Testis (tissue), 3 donors: ENCODE results near the gene PIP5K1A. TPM values are rescaled to one million over a fixed set of nuclear protein-coding genes. Genes with fewer than 3 reads are reported as not detected.

Source experiments
- DNase-seq: peaks from one replicate; pipeline ENCODE4 v3.0.0-alpha.2; 2019
- H3K27ac ChIP-seq, 2 donors: fragments of 200-600 bp; sonication (generic); one replicate each; pipeline ENCODE4 v1.5.1; 2019
- H3K27me3 ChIP-seq: fragments of 200-600 bp; sonication (generic); one replicate; pipeline ENCODE4 v1.5.1; 2019
- H3K36me3 ChIP-seq: fragments of 200-600 bp; sonication (generic); one replicate; pipeline ENCODE4 v1.5.1; 2017; ENCODE audit warnings: low read depth; ENCODE audit errors: missing control alignments
- H3K4me1 ChIP-seq: fragments of 200-600 bp; sonication (generic); one replicate; pipeline ENCODE4 v1.5.1; 2019
- H3K4me3 ChIP-seq, 2 donors: fragments of 200-600 bp; sonication (generic); one replicate each; pipeline ENCODE4 v1.5.1; 2017 to 2019
- H3K9me3 ChIP-seq: fragments of 200-600 bp; sonication (generic); one replicate; pipeline ENCODE4 v1.5.1; 2017
- CTCF ChIP-seq, 3 experiments: fragments of 450-650 bp in 2 of 3; fragments of 200-600 bp in 1 of 3; sonication (generic) in 1 of 3; IDR thresholded peaks; one replicate each; pipeline ENCODE4 v1.5.1; 2016 to 2019; ENCODE audit warnings: antibody characterized with exemption in 3 of 3, mild to moderate bottlenecking in 2 of 3, moderate library complexity in 1 of 3
- POLR2A ChIP-seq: fragments of 450-650 bp; IDR thresholded peaks from one replicate; pipeline ENCODE4 v1.6.1; 2017; ENCODE audit warnings: antibody characterized with exemption, mild to moderate bottlenecking, moderate library complexity
- WGBS, 2 donors: methylation state at CpG; one replicate each; pipeline ENCODE4 v1.1.5; 2018; 5-methylcytosine and 5-hydroxymethylcytosine counted together
- intact Hi-C: fragments of 100-400 bp; cut with DNase I; formaldehyde crosslinking; loops from one replicate; pipeline ENCODE4 v1.15.1; 2023; ENCODE audit warnings: low total_unique reads
- polyA plus RNA-seq: library from polyadenylated mRNA; stranded (reverse); fragments of 350-450 nt; fragmentation: Illumina TruSeq; extraction: RNeasy Lipid Tissue Mini Kit (QIAGEN cat#74804); gene quantifications from one replicate; pipeline ENCODE4 v1.2.3, GENCODE V29; 2014; ENCODE audit warnings: low read depth, low replicate concordance; ENCODE audit not compliant: insufficient read depth
- total RNA-seq, 2 donors: library from RNA; depleted of rRNA; stranded (reverse); fragments of >200 nt; gene quantifications; one replicate each; pipeline ENCODE4 v1.2.3, GENCODE V29; 2016

The PIP5K1A gene
- total and polyA plus RNA-seq, 3 donors from 2014 or later = 94.1 to 234 (median 168) TPM

- Histone ChIP-seq H3K36me3 (no peaks in the 10 kb centered on the region), H3K27me3 (no peaks in the 10 kb centered on the region), H3K4me1 (peaks cover 6% of the 10 kb centered on the region), H3K27ac (no peak overlapping the region), H3K9me3 (no peaks in the 10 kb centered on the region), H3K4me3 (no peak overlapping the region)
- no peak for TF ChIP-seq POLR2A
- TF ChIP-seq CTCF (IDR thresholded peaks at IDR 0.05) = no peak
- intact Hi-C loops = no loop called here
- WGBS, 2 donors = 71 to 82% methylated on average over 1 of the region's 1 CpG
- DNase-seq = no peak
These were observed 23.3 kb downstream of the PIP5K1A start for GRCh38 chr1:151221616-151222015.

GRCh38 chr1:151222130-151222529 lies 23.8 kb downstream of the PIP5K1A start:
- no peak for TF ChIP-seq CTCF (IDR thresholded peaks at IDR 0.05)
- TF ChIP-seq POLR2A = no peak
- 64 to 83% methylated on average over 4 of the region's 4 CpGs for WGBS, 2 donors
- DNase-seq = peak; percentile 72
- Histone ChIP-seq H3K4me3 (no peak overlapping the region), H3K27me3 (no peaks in the 10 kb centered on the region), H3K27ac (no peak overlapping the region), H3K4me1 (peaks cover 6% of the 10 kb centered on the region), H3K36me3 (no peaks in the 10 kb centered on the region), H3K9me3 (no peaks in the 10 kb centered on the region)
- intact Hi-C loops = no loop called here

DNA sequence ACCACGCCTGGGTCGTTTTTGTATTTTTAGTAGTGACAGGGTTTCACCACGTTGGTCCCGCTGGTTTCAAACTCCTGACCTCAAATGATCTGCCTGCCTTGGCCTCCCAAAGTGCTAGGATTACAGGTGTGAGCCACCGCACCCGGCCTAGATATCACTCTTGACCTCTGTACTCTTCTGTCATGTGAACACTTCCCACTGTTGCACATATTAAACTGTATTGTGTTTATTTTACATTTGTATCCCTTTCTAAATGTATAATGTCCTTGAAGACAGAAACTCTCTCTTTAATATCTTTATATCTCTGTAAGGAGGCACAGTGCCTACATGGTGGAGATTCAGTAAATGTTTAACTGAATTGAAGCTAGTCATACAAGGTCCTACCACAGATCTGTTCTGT lies 36.9 kb downstream of the PIP5K1A start:
- peaks cover 18% of the 10 kb centered on the region for H3K4me1 ChIP-seq
- DNase-seq = no peak
- H3K9me3 ChIP-seq = no peaks in the 10 kb centered on the region
- H3K27me3 ChIP-seq = no peaks in the 10 kb centered on the region
- H3K27ac ChIP-seq = no peak overlapping the region
- WGBS, 2 donors = 69 to 72% methylated on average over 6 of the region's 6 CpGs
- TF ChIP-seq POLR2A (no peak), CTCF (IDR thresholded peaks at IDR 0.05) (no peak)
- intact Hi-C loops = no loop called here
- no peak overlapping the region for H3K4me3 ChIP-seq
- no peaks in the 10 kb centered on the region for H3K36me3 ChIP-seq

GRCh38 chr1:151237678-151238466 lies 39.5 kb downstream of the PIP5K1A start:
- 71 to 83% methylated on average over 4 of the region's 4 CpGs for WGBS, 2 donors
- TF ChIP-seq CTCF (IDR thresholded peaks at IDR 0.05) (no peak), POLR2A (no peak)
- intact Hi-C loops = no loop called here
- Histone ChIP-seq H3K9me3 (no peaks in the 10 kb centered on the region), H3K4me3 (no peak overlapping the region), H3K4me1 (no peaks in the 10 kb centered on the region), H3K27ac (peak overlapping the region in 1 of 2 donors; percentile 29), H3K36me3 (no peaks in the 10 kb centered on the region), H3K27me3 (no peaks in the 10 kb centered on the region)
- DNase-seq = no peak

GRCh38 chr1:151238467-151238739 lies 40.1 kb downstream of the PIP5K1A start:
- DNase-seq = no peak
- Histone ChIP-seq H3K36me3 (no peaks in the 10 kb centered on the region), H3K4me3 (no peak overlapping the region), H3K27ac (peak overlapping the region in 1 of 2 donors; percentile 29), H3K27me3 (no peaks in the 10 kb centered on the region), H3K4me1 (no peaks in the 10 kb centered on the region), H3K9me3 (no peaks in the 10 kb centered on the region)
- TF ChIP-seq POLR2A (no peak), CTCF (IDR thresholded peaks at IDR 0.05) (no peak)
- intact Hi-C loops = no loop called here
- WGBS, 2 donors = 26 to 45% methylated on average over 1 of the region's 1 CpG
